Activated naive CD4-positive, alpha-beta T cell (primary cell): ENCODE results near the gene HBD.
"Not testable (repeated sequence)": the region's sequence is repeated elsewhere in the genome, so short reads cannot be mapped to it uniquely, and the experiment has no call there.

Experiments
- DNase-seq, 4 experiments: peaks; one replicate each; lab custom pipeline; 2025; lab: John Stamatoyannopoulos, UW

The HBD gene

GRCh38 chr11:5252919-5253265 is 18.6 kb upstream of the HBD start:
- no peak for DNase-seq

GRCh38 chr11:5252192-5252918 is 18.1 kb upstream of the HBD start:
- no peak for DNase-seq

- DNase-seq: no peak
These were observed 17.5 kb upstream of the HBD start for GRCh38 chr11:5251746-5252145.

GRCh38 chr11:5250543-5251204 is 16.4 kb upstream of the HBD start:
- DNase-seq: no peak

- not testable (repeated sequence) for DNase-seq
These were observed 15.6 kb upstream of the HBD start, which contains the start of gene HBG1 for GRCh38 chr11:5249807-5250396. HBG1 (minus strand) TSS chr11:5249857; CDS start chr11:5249804, 53 bp downstream.

- not testable (repeated sequence) for DNase-seq
These were observed 14.2 kb upstream of the HBD start for GRCh38 chr11:5248498-5248897.

- DNase-seq: no peak
These were observed 13.3 kb upstream of the HBD start for GRCh38 chr11:5247472-5248192.

- no peak for DNase-seq
These were observed 12.6 kb upstream of the HBD start for GRCh38 chr11:5246772-5247471.

GRCh38 chr11:5245155-5245554 is 10.9 kb upstream of the HBD start:
- DNase-seq: no peak

- DNase-seq: no peak
These were observed 9.5 kb upstream of the HBD start for GRCh38 chr11:5243816-5244180.

- no peak for DNase-seq
These were observed 8.9 kb upstream of the HBD start for GRCh38 chr11:5242933-5243815.

GRCh38 chr11:5242208-5242607 is 7.9 kb upstream of the HBD start:
- DNase-seq: no peak

GRCh38 chr11:5241458-5241857 is 7.2 kb upstream of the HBD start:
- DNase-seq: no peak

GRCh38 chr11:5240458-5240857 is 6.2 kb upstream of the HBD start:
- no peak for DNase-seq

- DNase-seq: no peak
These were observed 5.8 kb upstream of the HBD start for GRCh38 chr11:5240056-5240455.

- no peak for DNase-seq
These were observed 4.8 kb upstream of the HBD start for GRCh38 chr11:5239046-5239445.

- no peak for DNase-seq
These were observed 4.2 kb upstream of the HBD start for GRCh38 chr11:5238486-5238885.

- DNase-seq: no peak
These were observed 3.1 kb upstream of the HBD start for GRCh38 chr11:5237420-5237819.

- no peak for DNase-seq
These were observed 1.2 kb upstream of the HBD start for GRCh38 chr11:5235364-5236095.

GRCh38 chr11:5233307-5233706 is 976 bp downstream of the HBD start:
- DNase-seq: no peak
